NCI-H2107 treated with DMSO at 0.1 percent for 48 hours (cell line): ENCODE data around the gene NTMT1.
"Not testable (repeated sequence)": the region's sequence is repeated elsewhere in the genome, so short reads cannot be mapped to it uniquely, and the experiment has no call there.

Experiments
- DNase-seq: peaks from one replicate; lab custom pipeline; 2025; ENCODE audit not compliant: unreplicated experiment; lab: John Stamatoyannopoulos, UW

NTMT1 gene

GRCh38 chr9:129650680-129651235 is 24.8 kb downstream of the NTMT1 start:
- DNase-seq, result no peak

GRCh38 chr9:129653823-129654553 is 28.0 kb downstream of the NTMT1 start:
- no peak for DNase-seq

- no peak for DNase-seq
Measured at GRCh38 chr9:129654554-129655040, 28.6 kb downstream of the NTMT1 start.

- DNase-seq, result no peak
Measured at GRCh38 chr9:129655154-129655553, 29.2 kb downstream of the NTMT1 start.

GRCh38 chr9:129655696-129656095 is 29.7 kb downstream of the NTMT1 start:
- DNase-seq, result no peak

DNA sequence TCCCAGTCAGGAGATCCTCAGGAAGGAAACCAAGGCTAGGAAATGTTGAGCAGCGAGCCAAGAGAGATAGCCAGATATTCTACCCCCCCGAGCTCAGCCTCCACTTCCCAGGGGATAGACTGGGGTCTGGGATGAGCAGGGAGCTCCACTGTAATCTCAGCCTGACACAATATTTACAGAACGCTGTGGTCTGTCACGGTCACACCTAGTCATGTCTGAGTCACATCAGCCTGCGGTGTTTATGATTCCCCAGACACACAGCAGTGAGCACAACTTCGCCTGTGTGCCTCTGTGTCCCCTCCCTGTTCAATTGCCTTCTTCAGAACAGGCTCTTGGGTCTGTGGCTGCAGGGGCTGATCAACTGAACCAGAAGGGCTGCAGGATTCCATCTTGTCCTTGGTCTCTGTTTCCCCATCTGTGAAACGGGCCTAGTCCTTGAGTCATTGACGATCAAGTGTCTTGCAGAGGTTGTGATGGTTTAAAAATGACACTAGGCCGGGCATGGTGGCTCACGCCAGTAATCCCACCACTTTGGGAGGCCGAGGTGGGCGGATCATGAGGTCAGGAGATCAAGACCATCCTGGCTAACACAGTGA is 30.9 kb downstream of the NTMT1 start:
- DNase-seq, result no peak

DNA sequence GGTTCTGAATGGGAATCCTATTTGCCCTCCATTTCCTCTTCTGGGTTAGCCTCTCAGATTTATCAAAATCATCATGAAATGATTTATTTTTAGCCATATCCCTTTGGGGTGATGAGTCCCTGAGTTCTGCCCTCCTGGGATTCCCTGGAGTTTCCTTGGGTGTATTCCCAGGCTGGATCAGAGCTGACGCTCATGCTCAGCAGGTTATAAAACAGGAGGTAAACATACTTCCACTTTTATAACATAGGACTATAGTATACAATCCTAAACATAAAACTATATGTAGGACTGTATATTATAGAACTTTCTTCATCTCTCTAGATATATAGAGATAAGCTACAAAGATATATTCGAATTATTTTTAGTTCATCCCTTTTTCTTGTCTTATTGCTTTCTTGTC is 35.1 kb downstream of the NTMT1 start:
- DNase-seq, result no peak

- DNase-seq, result not testable (repeated sequence)
Measured at GRCh38 chr9:129662239-129662638, 36.3 kb downstream of the NTMT1 start.

DNA sequence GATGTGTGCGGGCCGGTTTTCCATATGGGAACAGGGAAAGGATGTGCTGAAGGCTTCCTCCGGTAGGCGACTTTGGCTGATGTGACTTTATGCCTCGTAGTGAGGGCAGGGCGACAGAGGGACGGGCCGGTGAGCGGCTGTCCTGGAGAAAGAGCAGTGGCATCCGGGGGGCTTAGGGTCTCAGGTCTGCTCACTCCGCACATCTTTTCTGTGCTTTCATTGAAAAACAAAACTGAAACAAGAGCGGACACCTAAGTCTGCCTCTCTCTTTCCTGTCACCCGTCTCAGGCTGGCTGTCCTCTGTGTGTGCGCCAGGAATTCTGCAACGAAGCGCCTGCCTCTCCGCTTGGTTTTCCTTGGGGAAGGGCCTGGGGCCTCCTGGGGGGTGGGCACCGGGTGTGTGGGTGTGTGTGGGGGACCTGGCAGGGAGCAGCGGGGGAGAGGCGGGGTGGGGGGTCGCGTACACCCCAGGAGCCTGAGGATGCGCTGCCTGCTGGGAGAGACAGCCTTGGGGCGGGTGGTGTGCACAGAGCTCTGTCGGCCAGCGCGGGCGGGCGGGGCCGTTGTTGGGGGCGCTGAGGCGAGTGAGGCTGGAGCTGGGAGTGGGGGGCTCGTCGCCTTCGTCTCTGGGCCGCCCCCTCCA is 38.9 kb downstream of the NTMT1 start:
- no peak for DNase-seq

- no peak for DNase-seq
Measured at GRCh38 chr9:129665389-129665775, 39.4 kb downstream of the NTMT1 start, which contains the start of gene PRRX2. PRRX2 (plus strand) TSS chr9:129665647; CDS start chr9:129665868, 221 bp downstream.

DNA sequence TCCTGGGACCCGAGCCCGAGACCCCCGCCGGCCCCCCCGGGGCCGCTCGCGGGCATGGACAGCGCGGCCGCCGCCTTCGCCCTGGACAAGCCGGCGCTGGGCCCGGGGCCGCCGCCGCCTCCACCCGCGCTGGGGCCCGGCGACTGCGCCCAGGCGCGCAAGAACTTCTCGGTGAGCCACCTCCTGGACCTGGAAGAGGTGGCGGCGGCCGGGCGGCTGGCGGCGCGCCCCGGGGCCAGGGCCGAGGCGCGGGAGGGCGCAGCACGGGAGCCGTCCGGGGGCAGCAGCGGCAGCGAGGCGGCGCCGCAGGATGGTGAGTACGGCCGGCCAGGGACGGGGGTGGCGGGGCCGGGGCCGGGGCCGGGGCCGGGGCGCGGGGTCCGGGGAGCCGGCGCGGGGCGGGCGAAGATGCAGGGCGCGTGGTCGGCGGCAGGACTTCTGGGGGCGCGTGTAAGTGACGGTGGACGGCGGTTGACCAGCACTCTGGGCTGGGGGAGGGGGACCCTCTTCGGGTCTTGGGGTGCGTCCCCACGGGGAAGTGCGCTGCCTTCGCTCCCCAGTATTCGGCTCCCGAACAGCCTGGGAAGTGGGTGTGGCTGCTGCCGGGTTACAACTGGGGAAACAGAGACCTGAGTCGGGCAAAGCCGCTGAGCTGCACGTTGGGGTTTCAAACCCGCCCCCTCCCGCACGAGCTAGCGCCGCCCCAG is 40.0 kb downstream of the NTMT1 start:
- no peak for DNase-seq

DNA sequence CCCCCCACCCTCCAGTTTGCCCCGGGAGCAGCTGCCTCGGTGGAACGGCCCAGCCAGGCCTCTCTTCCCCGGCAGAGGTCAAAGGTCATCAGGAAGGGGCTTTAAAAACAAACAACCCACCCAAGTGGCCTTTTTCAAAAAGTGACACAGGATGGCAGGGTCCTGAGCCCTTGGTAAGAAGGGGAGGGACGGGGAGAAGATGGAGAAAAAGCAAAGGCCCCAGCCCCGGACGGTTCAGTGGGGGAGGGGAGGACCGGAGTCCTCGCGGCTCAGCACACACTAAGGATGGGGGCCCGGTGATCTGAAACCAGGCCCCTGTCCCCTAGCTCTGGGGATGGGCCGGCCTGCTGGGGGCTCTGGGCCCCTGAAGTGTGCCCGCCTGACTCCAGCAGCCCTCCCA is 40.6 kb downstream of the NTMT1 start:
- DNase-seq, result no peak

DNA sequence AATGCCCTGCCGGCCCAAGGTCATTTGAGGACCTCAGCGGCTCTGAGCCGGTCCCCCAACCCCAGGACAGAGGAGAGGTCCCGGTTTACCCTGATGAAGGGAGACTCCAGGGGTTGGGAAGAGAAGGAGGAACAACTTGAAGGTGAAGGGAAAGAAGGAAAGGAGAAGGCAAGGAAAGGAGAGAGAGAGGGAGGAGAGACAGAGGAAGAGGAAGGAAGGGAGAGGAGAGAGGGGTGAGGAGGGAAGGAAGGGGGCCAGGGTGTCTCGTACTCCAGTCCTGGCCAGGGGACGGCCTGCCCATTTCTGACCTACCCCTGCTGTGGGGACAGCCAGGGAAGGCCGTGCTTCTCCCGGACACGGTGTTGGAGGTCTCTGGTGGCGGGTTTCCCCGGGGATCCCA is 41.4 kb downstream of the NTMT1 start:
- DNase-seq, result no peak

- DNase-seq, result no peak
Measured at GRCh38 chr9:129667850-129668249, 41.9 kb downstream of the NTMT1 start.

DNA sequence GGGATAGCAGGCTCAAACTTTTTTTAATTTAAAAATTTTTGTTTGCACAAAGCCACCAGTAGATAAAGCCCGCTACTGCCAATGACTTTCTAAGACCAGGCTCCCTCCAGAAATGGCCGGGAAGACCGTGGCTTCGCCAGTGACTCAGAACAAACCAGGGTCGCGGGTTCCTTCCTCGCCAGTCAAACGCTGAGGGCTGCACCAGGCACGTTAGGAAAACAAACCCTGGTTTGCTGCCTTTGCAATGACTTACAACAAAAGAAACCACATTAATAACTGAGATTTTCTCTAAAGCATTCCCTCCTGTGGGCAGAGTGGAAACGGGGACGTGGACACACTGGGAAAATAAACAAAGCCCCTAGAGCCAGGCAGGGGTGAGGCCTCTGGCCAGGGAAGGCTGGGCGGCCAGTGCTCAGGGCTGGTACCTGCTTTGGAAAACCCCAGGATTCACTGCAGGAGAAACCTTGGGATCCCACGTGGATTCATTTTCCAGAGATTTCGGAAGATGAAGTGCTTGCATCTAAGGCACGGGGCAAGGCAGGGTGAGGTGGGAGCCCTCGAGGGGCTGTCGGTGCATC is 43.3 kb downstream of the NTMT1 start:
- no peak for DNase-seq

DNA sequence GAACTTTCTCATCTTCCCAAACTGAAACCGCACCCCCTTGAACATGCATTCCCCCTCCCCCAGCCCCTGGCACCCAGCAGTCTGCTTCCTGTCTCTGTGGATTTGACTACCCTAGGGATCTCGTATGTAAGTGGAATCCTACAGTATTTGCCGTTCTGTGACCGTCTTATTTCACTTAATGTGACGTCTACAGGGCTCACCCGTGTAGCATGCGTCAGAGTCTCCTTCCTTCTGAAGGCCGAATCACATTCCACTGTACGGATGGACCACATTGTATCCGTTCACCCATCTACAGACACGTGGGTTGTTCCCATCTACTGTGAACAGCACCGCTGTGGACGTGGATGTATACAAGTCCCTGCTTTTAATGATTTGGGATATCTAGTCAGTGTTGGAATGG is 44.0 kb downstream of the NTMT1 start:
- no peak for DNase-seq

DNA sequence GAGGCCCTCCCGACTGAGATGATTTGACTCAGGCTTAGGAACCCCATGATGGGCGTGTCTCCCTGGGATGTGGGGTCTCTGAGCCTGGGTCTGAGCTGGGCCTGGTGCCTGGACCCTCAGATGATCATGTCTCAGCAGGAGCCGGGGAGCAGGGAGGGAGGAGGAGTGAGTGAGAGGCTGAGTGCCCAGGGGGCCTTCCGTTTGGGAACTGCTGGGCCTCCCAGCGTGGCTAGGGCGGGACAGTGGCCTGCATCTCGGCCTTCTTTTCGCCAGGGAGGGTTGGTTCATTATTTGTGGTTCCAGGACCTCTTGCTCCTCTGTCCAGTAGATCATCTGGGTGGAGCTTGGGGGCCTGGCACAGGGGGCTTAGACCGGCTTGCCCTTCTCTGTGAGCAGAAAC is 45.1 kb downstream of the NTMT1 start:
- DNase-seq, result no peak

- no peak for DNase-seq
Measured at GRCh38 chr9:129671519-129671918, 45.6 kb downstream of the NTMT1 start.

GRCh38 chr9:129672702-129673101 is 46.7 kb downstream of the NTMT1 start:
- DNase-seq, result no peak

DNA sequence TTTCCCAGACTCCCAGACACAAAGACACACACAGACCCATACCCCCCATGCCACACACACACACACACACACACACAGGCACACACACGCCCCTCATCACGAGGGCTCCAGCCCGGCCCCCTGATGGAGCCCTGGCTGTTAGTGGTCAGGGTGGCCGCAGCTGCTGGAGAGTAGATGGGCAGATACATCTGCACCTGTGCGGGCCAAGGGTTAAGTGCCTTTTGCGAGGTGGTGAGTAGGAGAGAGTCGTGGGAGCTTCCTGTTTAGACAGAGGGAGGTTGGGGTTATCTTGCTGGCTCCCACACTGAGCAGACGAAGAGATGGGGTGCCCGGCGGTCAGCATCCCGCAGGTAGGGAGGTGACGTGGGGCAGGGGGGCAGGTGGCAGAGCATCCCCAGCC is 47.6 kb downstream of the NTMT1 start:
- DNase-seq, result no peak

DNA sequence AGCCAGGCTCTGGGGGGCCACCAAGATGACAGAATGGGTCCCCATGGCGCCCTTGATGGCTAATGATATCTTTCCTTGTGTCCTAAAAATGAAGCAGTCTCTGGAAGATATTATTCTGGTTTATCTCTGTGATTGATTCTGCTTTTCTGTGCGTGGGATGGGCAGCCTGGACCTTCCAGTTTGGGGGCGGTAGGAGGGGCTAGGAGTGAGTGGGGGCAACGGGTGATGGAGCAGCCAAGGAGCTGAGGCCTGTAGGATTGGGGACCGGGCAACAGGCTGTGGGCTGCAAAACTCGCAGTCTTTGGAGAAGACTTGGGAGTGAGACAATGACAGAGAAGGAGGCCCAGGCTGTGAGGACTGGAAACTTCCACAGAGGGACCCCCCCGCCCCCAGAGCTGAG is 48.3 kb downstream of the NTMT1 start:
- no peak for DNase-seq
